ENCODE measurements around the gene BCL11B.

The BCL11B gene

DNA sequence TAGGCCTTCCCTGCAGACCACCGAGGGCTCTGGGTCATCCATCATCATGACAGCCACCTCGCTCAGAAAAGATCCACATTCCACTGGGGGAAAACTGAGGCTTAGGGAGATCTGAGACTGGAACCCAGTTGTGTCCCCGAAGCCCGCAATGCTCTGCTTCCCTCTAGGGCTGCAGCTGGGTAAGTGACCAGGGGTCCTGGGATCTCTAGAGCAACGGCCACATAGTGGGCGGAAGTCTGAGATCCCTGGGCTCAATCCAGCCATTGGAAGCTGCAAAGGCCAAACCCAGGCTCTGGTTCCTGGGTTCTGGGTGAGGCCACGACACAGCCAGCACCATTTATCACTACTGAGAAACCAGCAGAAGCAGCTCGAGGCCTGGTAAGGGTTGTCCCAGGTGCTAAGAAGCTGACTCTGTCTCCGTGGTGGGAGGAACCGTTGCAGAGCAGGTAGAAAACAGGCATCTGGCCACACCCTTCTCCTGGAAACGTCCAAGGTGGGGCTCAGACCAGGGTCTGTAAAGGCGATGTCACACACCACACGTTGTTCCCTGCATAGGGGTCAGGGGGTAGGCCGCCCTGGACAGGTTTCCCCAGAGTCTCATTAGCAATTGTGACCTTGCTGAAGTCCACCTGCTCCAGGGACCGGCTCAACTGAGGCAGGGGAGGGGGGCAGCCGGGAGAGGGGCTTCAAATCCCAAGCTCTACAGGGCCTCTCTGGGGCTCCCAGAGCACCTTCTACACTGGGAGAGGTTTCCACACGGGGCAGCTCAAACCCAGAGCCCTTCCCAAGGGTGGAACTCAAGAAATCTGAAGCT, 38.6 kb downstream of the BCL11B start:
- TF ChIP-seq CTCF (IDR thresholded peaks at IDR 0.05; ENCODE audit: low read length) (no peak), EZH2 (IDR thresholded peaks at IDR 0.05; ENCODE audit: borderline replicate concordance, low read length) (no peak)
- Histone ChIP-seq H3F3A (ENCODE audit: insufficient read depth, low read length) (no peaks in the 10 kb centered on the region), H3K36me3 (ENCODE audit: insufficient read depth, low read length) (no peaks in the 10 kb centered on the region; the same call in 1 of the 2 replicates), H3K4me1 (ENCODE audit: insufficient read depth, low read length, severe bottlenecking) (no peaks in the 10 kb centered on the region), H2AFZ (ENCODE audit: low read length) (no peak overlapping the region), H3K27ac (ENCODE audit: low read depth, low read length, poor library complexity, severe bottlenecking) (no peak overlapping the region), H3K79me2 (ENCODE audit: insufficient read depth, low read length) (no peaks in the 10 kb centered on the region), H3K9me3 (ENCODE audit: low read length) (no peaks in the 10 kb centered on the region), H3K27me3 (ENCODE audit: insufficient read depth, low read length) (no peaks in the 10 kb centered on the region), H3K9ac (ENCODE audit: low read length) (no peak overlapping the region), H4K20me1 (ENCODE audit: insufficient read depth, low read length) (no peaks in the 10 kb centered on the region), H3K4me3 (ENCODE audit: low read depth, low read length, poor library complexity, severe bottlenecking) (no peak overlapping the region), H3K4me2 (ENCODE audit: low read length) (no peak overlapping the region), H3K9me2 (ENCODE audit: low read depth, low read length) (no peaks in the 10 kb centered on the region)

- TF ChIP-seq EZH2 (IDR thresholded peaks at IDR 0.05; ENCODE audit: borderline replicate concordance, low read length) (no peak), CTCF (IDR thresholded peaks at IDR 0.05; ENCODE audit: low read length) (no peak)
- no peak overlapping the region for H2AFZ ChIP-seq (ENCODE audit: low read length)
- no peak overlapping the region for H3K27ac ChIP-seq (ENCODE audit: low read depth, low read length, poor library complexity, severe bottlenecking)
- no peaks in the 10 kb centered on the region for H3K4me1 ChIP-seq (ENCODE audit: insufficient read depth, low read length, severe bottlenecking)
- no peaks in the 10 kb centered on the region; the same call in 1 of the 2 replicates for H3K36me3 ChIP-seq (ENCODE audit: insufficient read depth, low read length)
- H3K27me3 ChIP-seq (ENCODE audit: insufficient read depth, low read length) = no peaks in the 10 kb centered on the region
- no peak overlapping the region for H3K9ac ChIP-seq (ENCODE audit: low read length)
- no peaks in the 10 kb centered on the region for H3K79me2 ChIP-seq (ENCODE audit: insufficient read depth, low read length)
- no peaks in the 10 kb centered on the region for H3K9me2 ChIP-seq (ENCODE audit: low read depth, low read length)
- no peaks in the 10 kb centered on the region for H3K9me3 ChIP-seq (ENCODE audit: low read length)
- H3K4me3 ChIP-seq (ENCODE audit: low read depth, low read length, poor library complexity, severe bottlenecking) = no peak overlapping the region
- H4K20me1 ChIP-seq (ENCODE audit: insufficient read depth, low read length) = no peaks in the 10 kb centered on the region
- H3K4me2 ChIP-seq (ENCODE audit: low read length) = no peak overlapping the region
- H3F3A ChIP-seq (ENCODE audit: insufficient read depth, low read length) = no peaks in the 10 kb centered on the region
These were observed 39.2 kb downstream of the BCL11B start for GRCh38 chr14:99232714-99233214.

DNA sequence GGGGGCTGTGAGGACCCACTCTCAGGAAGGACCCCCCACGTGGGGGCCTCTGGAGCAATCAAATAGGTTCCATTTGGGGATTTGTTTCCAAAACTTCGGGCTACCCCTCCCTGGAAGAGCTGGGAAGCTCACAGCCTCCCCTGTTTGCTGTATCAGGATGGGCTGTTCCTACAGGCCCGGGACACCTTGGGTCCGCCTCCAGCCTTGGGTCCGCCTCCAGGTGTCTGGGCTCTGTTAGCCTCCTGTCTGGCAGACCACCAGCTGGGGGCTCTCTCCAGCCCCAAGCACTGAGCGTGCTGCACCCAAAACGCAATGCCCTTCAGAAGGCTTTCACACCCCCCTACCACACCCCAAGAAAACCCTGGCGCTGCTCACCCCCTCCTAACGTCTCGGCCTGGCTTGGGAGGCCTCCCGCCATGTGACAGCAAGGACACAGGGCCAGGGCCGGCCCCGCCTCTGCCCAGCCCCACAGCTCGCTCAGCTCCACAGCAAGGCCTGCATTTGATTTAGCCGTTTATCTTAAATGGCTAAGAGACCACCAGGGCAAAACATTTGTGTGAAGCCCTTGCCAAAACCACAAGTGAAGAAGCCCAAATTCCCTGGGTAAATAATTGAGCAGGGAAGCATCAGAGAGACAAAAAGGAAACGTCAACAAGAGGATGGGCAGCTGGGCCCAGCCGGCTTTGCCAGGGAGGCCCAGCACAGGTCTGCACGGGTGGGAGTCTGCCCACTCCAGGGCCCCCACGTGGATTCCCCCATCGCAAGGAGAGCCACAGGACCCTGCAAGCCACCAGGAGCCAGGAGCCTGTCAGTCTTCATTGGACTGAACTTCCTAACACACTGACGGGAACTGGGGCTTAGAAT, 39.9 kb downstream of the BCL11B start:
- TF ChIP-seq CTCF (IDR thresholded peaks at IDR 0.05; ENCODE audit: low read length) (no peak), EZH2 (IDR thresholded peaks at IDR 0.05; ENCODE audit: borderline replicate concordance, low read length) (no peak)
- Histone ChIP-seq H3K9me2 (ENCODE audit: low read depth, low read length) (no peaks in the 10 kb centered on the region), H3K27ac (ENCODE audit: low read depth, low read length, poor library complexity, severe bottlenecking) (no peak overlapping the region), H3K9me3 (ENCODE audit: low read length) (no peaks in the 10 kb centered on the region), H3K4me1 (ENCODE audit: insufficient read depth, low read length, severe bottlenecking) (no peaks in the 10 kb centered on the region), H3K79me2 (ENCODE audit: insufficient read depth, low read length) (no peaks in the 10 kb centered on the region), H3K36me3 (ENCODE audit: insufficient read depth, low read length) (no peaks in the 10 kb centered on the region; the same call in 1 of the 2 replicates), H3K9ac (ENCODE audit: low read length) (no peak overlapping the region), H2AFZ (ENCODE audit: low read length) (no peak overlapping the region), H3K4me2 (ENCODE audit: low read length) (no peak overlapping the region), H3K4me3 (ENCODE audit: low read depth, low read length, poor library complexity, severe bottlenecking) (no peak overlapping the region), H3K27me3 (ENCODE audit: insufficient read depth, low read length) (no peaks in the 10 kb centered on the region), H3F3A (ENCODE audit: insufficient read depth, low read length) (no peaks in the 10 kb centered on the region), H4K20me1 (ENCODE audit: insufficient read depth, low read length) (no peaks in the 10 kb centered on the region)
